ENCODE results near the gene DPP6. TPM values are rescaled to one million over a fixed set of nuclear protein-coding genes. Genes with fewer than 3 reads are reported as not detected.

DPP6 gene
- total and polyA plus RNA-seq, 2 experiments from 2014 or later, result not detected

GRCh38 chr7:154876516-154876915 is 824.3 kb downstream of the DPP6 start:
- no peak overlapping the region for H2AFZ ChIP-seq
- no peak for ATAC-seq

GRCh38 chr7:154877031-154877430 is 824.8 kb downstream of the DPP6 start:
- Mint-ChIP-seq H3K4me3 (no peak overlapping the region), H3K9me3 (no peaks in the 10 kb centered on the region), H3K27me3 (ENCODE audit: insufficient read depth, low read depth, poor library complexity) (peaks cover 4% of the 10 kb centered on the region), H3K27ac (no peak overlapping the region), H3K4me1 (peaks cover 2% of the 10 kb centered on the region; the same call in 1 of the 3 replicates), H3K36me3 (ENCODE audit: low read depth) (no peaks in the 10 kb centered on the region; the same call in 2 of the 3 replicates)
- Histone ChIP-seq H3K9me2 (ENCODE audit: insufficient read depth) (no peaks in the 10 kb centered on the region), H3K27me3 (ENCODE audit: insufficient read depth) (no peaks in the 10 kb centered on the region), H3F3A (replicated peaks; ENCODE audit: low read depth) (no peaks in the 10 kb centered on the region), H2AFZ (no peak overlapping the region), H3K27ac (ENCODE audit: low read depth) (no peak overlapping the region), H3K79me2 (replicated peaks; ENCODE audit: insufficient read depth) (no peaks in the 10 kb centered on the region), H4K20me1 (replicated peaks; ENCODE audit: insufficient read depth) (no peaks in the 10 kb centered on the region), H3K36me3 (ENCODE audit: insufficient read depth) (no peaks in the 10 kb centered on the region), H3K4me2 (no peak overlapping the region), H3K4me1 (ENCODE audit: insufficient read depth) (no peaks in the 10 kb centered on the region), H3K4me3 (no peak overlapping the region)
- DNase-seq (ENCODE audit: low spot score) (no peak), ATAC-seq (no peak)
- TF ChIP-seq REST (IDR thresholded peaks at IDR 0.05; ENCODE audit: unreplicated experiment), result no peak
- TF ChIP-seq ZNF331 (CRISPR knock-in tag; IDR thresholded peaks at IDR 0.05; ENCODE audit: low read depth), result no peak
- TF ChIP-seq CTCF (conservative IDR thresholded peaks at IDR 0.05; ENCODE audit: low read depth in 2 of 2), result no peak
- TF ChIP-seq ZNF114 (CRISPR knock-in tag; IDR thresholded peaks at IDR 0.05), result no peak
- no peak for TF ChIP-seq POLR2AphosphoS5 (IDR thresholded peaks at IDR 0.05; ENCODE audit: low read depth)
- TF ChIP-seq JUNB (IDR thresholded peaks at IDR 0.05; ENCODE audit: unreplicated experiment), result no peak
- TF ChIP-seq NANOG (IDR thresholded peaks at IDR 0.05; ENCODE audit: borderline replicate concordance), result no peak

More at GRCh38 chr7:154876516-154876915, 824.3 kb downstream of the DPP6 start:
- Mint-ChIP-seq H3K9me3 (no peaks in the 10 kb centered on the region), H3K27me3 (ENCODE audit: insufficient read depth, low read depth, poor library complexity) (peaks cover 6% of the 10 kb centered on the region), H3K27ac (no peak overlapping the region), H3K36me3 (ENCODE audit: low read depth) (no peaks in the 10 kb centered on the region; the same call in 2 of the 3 replicates), H3K4me3 (no peak overlapping the region), H3K4me1 (peaks cover 6% of the 10 kb centered on the region)
- no peak for TF ChIP-seq ETS1 (IDR thresholded peaks at IDR 0.05)
- TF ChIP-seq CTCF (conservative IDR thresholded peaks at IDR 0.05; ENCODE audit: low read depth in 2 of 2), result no peak
- H3K27me3 ChIP-seq (ENCODE audit: insufficient read depth), result no peaks in the 10 kb centered on the region
- no peaks in the 10 kb centered on the region for H3K79me2 ChIP-seq (replicated peaks; ENCODE audit: insufficient read depth)
- no peak for DNase-seq (ENCODE audit: low spot score)
- no peaks in the 10 kb centered on the region for H3F3A ChIP-seq (replicated peaks; ENCODE audit: low read depth)
- H3K4me2 ChIP-seq, result no peak overlapping the region
- no peaks in the 10 kb centered on the region for H4K20me1 ChIP-seq (replicated peaks; ENCODE audit: insufficient read depth)
- H3K4me1 ChIP-seq (ENCODE audit: insufficient read depth), result no peaks in the 10 kb centered on the region
- no peak overlapping the region for H3K4me3 ChIP-seq
- no peaks in the 10 kb centered on the region for H3K9me2 ChIP-seq (ENCODE audit: insufficient read depth)
- H3K36me3 ChIP-seq (ENCODE audit: insufficient read depth), result no peaks in the 10 kb centered on the region
- no peak overlapping the region for H3K27ac ChIP-seq (ENCODE audit: low read depth)
